Measurements from ENCODE around the gene RYR2. TPM values are rescaled to one million over a fixed set of nuclear protein-coding genes. Genes with fewer than 3 reads are reported as not detected.
A peak's percentile ranks its signal among the peaks of the same experiment; 100 is the strongest.

Gene RYR2
- total RNA-seq, 1 experiment from 2014 or later, result 2.8 TPM

DNA sequence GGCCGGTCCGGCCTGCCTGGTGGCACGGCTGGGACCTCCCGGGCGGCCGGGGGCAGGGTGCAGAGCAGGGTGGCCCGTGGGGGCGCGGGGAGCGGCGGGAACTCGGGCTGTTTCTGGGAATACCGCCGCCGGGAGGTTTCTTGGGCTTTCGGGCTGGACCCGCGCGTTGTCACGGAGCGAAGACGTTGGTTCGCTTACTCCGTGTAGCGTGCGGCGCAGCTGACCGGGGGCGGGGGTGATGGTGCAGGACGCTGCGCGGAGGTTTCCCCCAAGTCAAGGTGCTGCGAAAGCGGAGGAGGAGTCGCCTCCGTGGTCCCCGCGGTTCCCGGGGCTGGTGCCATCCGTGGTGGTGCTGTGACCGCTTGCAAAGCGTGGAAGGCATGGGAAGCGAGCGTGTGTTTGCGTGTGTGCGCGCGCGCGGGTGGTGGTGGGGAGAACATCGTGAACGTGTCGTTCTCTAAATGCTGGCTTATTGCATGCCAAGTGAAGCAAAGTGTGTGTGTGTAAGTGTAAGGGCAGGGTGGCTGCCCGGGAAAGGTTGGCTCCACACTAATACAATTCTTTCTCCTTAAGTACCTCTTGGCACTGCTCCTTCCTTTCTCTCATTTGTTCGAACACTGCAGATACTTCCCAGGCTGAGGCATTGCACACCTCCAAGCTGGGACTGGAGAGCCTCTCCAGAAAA is 1.1 kb downstream of the RYR2 start:
- Histone ChIP-seq H3K36me3 (ENCODE audit: insufficient read depth, low read length, poor library complexity, severe bottlenecking) (no peaks in the 10 kb centered on the region), H3K9me3 (ENCODE audit: low read depth, low read length, poor library complexity, severe bottlenecking) (no peaks in the 10 kb centered on the region), H3K4me1 (ENCODE audit: insufficient read depth, low read length, poor library complexity, severe bottlenecking) (no peaks in the 10 kb centered on the region), H3K27ac (ENCODE audit: low read depth, low read length, poor library complexity, severe bottlenecking) (no peak overlapping the region), H3K4me3 (ENCODE audit: low read depth, low read length, poor library complexity, severe bottlenecking) (peak overlapping the region; percentile 51), H3K27me3 (replicated peaks; ENCODE audit: insufficient read depth, low read depth, low read length, poor library complexity) (peaks cover 4% of the 10 kb centered on the region)
- intact Hi-C loops (cut with micrococcal nuclease; ENCODE audit: unreplicated experiment), result loop anchor here (10.0 kb wide), 2 partner anchors 342 to 512 kb away; no protein-coding TSS in a partner anchor
- no peak for TF ChIP-seq EZH2 (IDR thresholded peaks at IDR 0.05; ENCODE audit: borderline replicate concordance, low read depth, low read length, poor library complexity, severe bottlenecking)
- TF ChIP-seq, protein P1, sequence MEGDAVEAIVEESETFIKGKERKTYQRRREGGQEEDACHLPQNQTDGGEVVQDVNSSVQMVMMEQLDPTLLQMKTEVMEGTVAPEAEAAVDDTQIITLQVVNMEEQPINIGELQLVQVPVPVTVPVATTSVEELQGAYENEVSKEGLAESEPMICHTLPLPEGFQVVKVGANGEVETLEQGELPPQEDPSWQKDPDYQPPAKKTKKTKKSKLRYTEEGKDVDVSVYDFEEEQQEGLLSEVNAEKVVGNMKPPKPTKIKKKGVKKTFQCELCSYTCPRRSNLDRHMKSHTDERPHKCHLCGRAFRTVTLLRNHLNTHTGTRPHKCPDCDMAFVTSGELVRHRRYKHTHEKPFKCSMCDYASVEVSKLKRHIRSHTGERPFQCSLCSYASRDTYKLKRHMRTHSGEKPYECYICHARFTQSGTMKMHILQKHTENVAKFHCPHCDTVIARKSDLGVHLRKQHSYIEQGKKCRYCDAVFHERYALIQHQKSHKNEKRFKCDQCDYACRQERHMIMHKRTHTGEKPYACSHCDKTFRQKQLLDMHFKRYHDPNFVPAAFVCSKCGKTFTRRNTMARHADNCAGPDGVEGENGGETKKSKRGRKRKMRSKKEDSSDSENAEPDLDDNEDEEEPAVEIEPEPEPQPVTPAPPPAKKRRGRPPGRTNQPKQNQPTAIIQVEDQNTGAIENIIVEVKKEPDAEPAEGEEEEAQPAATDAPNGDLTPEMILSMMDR (conservative IDR thresholded peaks at IDR 0.05; ENCODE audit: low read depth, low read length), result no peak
- ChIA-PET CTCF (no interaction called here), POLR2A (ENCODE audit: low non-redundant PET) (no interaction called here)
- no TSS peak for BruUV-seq (replicated peaks)
- DNase-seq (ENCODE audit: low spot score), result no peak

DNA sequence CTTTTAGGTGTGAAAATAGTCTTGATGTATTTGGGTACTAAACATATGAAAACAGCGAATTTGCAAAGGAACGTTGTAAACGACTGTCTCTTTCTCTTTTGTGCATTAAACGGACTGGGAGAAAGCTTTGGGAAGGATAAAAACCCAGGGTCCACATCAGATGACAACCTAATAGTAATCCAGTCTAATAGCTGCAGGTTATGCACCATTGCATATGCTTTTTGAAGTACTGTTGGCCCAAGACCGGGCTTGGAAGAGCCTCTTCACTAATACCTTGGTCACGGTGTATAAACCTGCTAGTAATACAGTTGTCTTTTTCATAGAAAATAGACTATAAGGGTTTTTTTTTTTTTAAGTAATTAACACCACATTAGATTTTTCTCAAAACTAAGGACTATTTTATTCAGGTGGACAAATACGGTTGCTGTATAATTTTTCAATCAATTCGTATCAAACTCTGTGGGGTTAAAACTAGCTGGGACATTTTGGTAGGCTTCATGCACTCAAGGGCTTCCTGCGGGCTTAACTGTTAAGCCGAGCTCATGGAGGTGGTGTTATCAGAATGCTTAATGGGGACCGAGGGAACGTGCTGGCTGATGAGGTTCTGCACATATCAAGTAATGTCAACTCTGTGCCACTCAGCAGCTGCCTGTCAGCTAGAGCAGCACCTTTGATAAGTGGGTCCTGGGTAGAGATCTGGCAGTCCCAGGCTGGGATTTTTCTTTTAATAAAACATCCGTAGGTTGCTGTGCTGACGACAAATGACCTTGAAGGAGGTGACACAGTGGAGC is 2.1 kb downstream of the RYR2 start:
- H3K4me1 ChIP-seq (ENCODE audit: insufficient read depth, low read length, poor library complexity, severe bottlenecking), result no peaks in the 10 kb centered on the region
- intact Hi-C loops (cut with micrococcal nuclease; ENCODE audit: unreplicated experiment), result loop anchor here (10.0 kb wide), 2 partner anchors 341 to 511 kb away; no protein-coding TSS in a partner anchor
- no peak overlapping the region for H3K4me3 ChIP-seq (ENCODE audit: low read depth, low read length, poor library complexity, severe bottlenecking)
- POLR2A ChIA-PET (ENCODE audit: low non-redundant PET), result no interaction called here
- TF ChIP-seq, protein P1 (conservative IDR thresholded peaks at IDR 0.05; ENCODE audit: low read depth, low read length), result no peak
- TF ChIP-seq EZH2 (IDR thresholded peaks at IDR 0.05; ENCODE audit: borderline replicate concordance, low read depth, low read length, poor library complexity, severe bottlenecking), result no peak
- no peak overlapping the region for H3K27ac ChIP-seq (ENCODE audit: low read depth, low read length, poor library complexity, severe bottlenecking)
- no peak for DNase-seq (ENCODE audit: low spot score)
- BruUV-seq (replicated peaks), result TSS peak; percentile 29
- CTCF ChIA-PET, result no interaction called here
- no peaks in the 10 kb centered on the region for H3K9me3 ChIP-seq (ENCODE audit: low read depth, low read length, poor library complexity, severe bottlenecking)
- H3K36me3 ChIP-seq (ENCODE audit: insufficient read depth, low read length, poor library complexity, severe bottlenecking), result no peaks in the 10 kb centered on the region
- peaks cover 4% of the 10 kb centered on the region for H3K27me3 ChIP-seq (replicated peaks; ENCODE audit: insufficient read depth, low read depth, low read length, poor library complexity)

DNA sequence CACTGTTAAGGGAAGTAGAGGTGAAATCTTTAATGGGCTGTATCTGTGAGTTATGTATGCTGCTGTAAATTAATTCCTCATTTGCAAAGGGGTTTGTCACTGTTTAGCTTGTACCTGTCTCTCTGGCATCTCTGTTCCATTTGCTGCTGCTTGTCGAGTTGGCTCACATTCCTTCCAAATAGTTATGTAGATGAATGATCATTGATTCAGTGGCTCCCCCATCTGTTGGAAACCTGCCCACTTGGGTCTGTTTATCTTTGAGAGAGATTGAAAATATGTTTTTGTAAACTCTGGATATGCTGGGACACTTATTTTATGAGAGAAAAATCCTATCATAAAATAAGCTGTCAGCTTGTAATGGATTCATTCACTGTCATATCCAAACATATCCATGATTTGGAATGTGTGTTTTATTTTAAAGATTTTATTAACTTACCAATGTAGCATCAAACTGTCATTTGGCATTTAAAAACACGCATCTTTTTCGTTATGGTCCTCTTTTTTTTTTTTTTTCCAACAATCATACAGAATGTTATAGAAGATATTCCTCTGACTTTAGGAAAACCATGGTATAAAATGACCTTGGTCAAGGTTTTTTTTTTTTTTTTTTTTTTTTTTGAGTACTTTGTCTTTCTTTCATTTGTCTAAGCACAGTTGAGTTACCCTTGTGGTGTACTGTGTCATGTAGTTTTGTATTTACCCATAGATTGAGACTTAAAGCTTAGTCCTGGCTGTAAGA is 3.5 kb downstream of the RYR2 start:
- TF ChIP-seq, protein P1 (conservative IDR thresholded peaks at IDR 0.05; ENCODE audit: low read depth, low read length), result no peak
- intact Hi-C loops (cut with micrococcal nuclease; ENCODE audit: unreplicated experiment), result loop anchor here (10.0 kb wide), 2 partner anchors 339 to 509 kb away; no protein-coding TSS in a partner anchor
- H3K9me3 ChIP-seq (ENCODE audit: low read depth, low read length, poor library complexity, severe bottlenecking), result no peaks in the 10 kb centered on the region
- no peak overlapping the region for H3K4me3 ChIP-seq (ENCODE audit: low read depth, low read length, poor library complexity, severe bottlenecking)
- no peaks in the 10 kb centered on the region for H3K36me3 ChIP-seq (ENCODE audit: insufficient read depth, low read length, poor library complexity, severe bottlenecking)
- ChIA-PET CTCF (no interaction called here), POLR2A (ENCODE audit: low non-redundant PET) (no interaction called here)
- H3K27me3 ChIP-seq (replicated peaks; ENCODE audit: insufficient read depth, low read depth, low read length, poor library complexity), result peaks cover 4% of the 10 kb centered on the region
- DNase-seq (ENCODE audit: low spot score), result no peak
- H3K27ac ChIP-seq (ENCODE audit: low read depth, low read length, poor library complexity, severe bottlenecking), result no peak overlapping the region
- no TSS peak for BruUV-seq (replicated peaks)
- no peaks in the 10 kb centered on the region for H3K4me1 ChIP-seq (ENCODE audit: insufficient read depth, low read length, poor library complexity, severe bottlenecking)

All from A673 (cell line).